ENCODE data around the gene KMT5C.

KMT5C gene

DNA sequence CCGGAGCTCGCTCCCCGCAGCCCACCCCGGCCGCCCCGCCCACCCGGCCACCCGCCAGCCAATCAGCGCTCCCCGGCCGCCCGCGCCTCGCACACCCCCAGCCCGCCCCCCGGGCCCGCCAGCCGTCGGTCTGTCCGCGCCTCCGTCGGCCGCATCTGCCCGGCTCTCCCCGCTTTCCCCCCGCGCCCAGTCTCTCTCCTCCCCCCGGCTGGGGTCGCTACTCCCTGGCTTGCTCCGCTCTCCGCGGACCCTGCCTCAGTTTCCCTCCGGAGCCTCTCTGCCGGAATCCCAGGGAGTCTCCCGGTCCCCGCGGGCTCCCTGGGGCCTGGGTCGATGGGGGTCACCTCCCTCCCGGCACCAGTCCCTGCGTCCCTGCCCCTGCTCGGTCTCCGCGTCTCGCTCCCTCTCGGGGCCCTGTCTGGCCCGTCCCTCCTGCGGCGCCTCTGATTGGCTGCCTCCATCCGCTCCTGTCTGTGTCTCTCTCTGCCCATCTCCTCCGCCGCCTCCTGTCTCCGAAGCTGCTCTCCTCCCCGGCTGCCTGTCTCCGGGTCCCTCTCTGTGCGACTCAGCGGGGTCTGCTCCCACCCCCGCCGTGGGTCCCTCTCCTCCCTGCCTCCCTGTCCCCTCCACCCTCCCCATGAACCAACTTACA is 30.1 kb downstream of the KMT5C start:
- peak; percentile 45 to 90 for DNase-seq

DNA sequence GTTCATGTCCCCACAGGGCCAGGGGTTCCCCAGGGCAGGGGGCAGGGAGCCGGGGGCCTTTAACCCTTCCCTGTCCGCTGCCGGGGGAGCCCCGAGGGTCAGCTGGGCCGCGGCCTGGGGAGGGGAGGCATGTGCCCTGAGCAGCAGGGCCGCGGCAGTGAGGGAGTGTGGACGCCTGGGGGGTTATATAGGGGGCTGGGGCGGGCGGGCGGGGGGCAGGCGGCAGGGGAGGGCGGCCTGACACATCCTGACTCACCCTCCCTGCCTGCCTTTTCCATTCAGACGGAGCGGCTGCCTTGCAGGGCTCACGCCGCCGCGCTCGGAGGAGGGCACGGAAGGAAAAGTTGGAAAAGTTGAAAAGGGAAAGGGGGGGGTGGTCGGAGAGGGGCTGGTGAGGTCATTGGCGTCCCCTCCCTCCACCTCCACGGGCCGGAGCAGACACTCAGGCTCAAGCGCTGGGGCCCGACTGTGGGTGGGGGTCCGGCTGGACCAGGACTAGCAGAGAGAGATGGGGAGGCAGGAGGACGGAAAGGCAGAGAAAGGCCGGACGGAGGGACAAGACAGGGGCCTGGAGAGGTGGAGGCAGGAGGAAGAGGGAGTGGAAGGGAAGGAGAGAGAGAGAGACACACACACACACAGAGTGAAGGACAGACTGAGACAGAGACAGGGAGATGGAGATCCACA is 30.8 kb downstream of the KMT5C start, which contains the start of gene IL11:
Gene IL11 (minus strand): TSS at position 159 of the 684 bp plus-strand sequence. CDS start 153 bp downstream, at position 6.
- no peak for DNase-seq

DNA sequence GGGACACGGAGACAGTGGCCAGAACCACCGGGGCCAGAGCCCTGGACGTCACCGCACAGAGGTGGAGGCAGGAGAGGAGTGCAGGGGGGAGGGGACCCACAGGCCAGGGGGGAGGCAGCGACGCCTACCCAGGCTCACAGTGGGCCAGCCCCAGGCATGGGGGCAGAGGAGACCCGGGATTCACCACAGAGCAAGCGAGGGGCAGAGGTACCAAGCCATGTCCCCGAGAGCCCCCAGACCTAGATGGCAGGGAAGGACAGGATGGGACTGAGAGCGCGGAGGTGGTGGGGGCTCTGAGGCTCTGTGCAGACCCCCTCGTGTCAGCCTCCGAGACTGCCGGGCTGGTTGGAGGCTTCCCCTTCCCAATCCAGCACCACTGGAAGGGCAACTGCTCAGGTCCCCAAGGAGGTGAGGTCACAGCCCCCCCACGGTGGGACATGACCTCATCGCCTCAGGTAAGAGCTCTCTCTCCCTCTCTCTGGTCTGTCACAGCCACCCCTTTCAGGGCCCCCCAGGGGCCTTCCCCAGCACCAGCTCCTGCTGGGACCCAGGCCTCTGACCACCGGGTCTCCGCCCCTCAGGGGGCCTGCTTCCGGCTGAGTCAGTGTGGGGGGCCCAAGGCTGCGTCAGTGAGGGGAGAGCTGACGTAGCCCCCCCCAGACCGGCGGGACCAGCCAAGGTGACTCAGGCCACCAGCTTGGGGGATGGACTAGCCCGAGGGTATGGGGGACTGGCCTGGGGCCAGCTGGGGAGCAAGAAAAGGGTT is 32.8 kb downstream of the KMT5C start:
- DNase-seq = no peak

DNA sequence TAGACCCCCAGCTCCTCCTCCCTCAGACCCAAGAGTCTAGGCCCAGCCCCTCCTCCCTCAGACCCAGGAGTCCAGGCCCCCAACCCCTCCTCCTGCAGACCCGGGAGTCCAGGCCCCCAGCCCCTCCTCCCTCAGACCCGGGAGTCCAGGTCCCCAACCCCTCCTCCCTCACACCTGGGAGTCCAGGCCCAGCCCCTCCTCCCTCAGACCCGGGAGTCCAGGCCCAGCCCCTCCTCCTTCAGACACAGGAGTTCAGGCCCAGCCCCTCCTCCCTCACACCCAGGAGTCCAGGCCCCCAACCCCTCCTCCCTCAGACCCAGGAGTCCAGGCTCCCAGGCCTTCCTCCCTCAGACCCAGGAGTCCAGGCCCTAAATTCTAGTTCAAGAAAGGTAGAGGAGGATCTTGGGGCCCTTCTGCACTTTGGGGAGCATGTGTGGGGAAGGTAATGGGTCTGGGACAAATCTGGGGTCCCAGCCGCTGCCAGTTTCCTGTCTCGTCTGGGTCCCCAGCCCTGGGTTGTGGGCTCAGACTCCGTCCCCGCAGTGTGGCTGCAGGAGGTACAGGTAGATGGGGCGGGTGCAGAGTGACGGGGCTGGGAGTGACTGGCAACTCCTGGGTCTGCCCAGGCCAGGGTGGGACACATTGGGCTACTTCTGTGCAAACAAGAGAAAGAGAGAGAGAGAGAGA is 33.8 kb downstream of the KMT5C start:
- no peak for DNase-seq

DNA sequence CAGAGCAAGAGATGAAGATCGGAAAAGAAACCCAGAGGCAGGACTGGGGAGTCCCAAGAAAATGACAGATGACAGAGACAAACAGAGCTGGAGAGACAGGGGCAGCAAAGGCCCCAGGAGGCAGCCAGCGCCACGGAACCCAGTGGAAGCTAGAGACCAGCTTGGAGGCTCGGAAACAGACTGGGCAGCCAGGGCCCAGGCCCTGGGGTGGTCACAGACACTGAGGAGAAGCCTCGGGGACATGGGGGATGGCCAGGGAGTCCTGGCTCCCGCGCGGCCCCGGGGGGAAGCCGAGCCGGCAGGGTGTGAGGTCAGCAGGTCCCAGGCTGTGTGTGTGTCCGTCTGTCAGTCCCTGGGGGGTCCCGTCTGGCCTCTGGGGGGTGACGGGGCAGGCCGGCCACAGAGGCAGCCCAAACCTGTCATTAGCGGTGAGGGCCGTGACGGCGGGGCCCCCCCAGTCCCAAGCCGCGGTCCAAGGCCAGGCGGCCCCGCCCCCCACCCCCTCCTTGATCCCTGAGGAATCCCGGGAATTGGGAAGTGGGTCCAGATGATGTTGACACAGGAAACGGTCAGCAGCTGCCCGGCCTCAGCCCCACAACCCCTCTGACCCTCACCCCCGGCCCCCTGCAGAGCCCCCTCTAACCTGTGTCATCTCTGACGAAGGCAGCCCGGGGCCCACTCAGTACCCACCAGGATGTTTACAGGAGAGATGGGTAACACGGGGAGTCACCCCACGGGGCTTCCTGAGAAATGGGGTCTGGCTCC is 34.5 kb downstream of the KMT5C start:
- peak in 1 of 2 experiments; percentile 37 for DNase-seq

DNA sequence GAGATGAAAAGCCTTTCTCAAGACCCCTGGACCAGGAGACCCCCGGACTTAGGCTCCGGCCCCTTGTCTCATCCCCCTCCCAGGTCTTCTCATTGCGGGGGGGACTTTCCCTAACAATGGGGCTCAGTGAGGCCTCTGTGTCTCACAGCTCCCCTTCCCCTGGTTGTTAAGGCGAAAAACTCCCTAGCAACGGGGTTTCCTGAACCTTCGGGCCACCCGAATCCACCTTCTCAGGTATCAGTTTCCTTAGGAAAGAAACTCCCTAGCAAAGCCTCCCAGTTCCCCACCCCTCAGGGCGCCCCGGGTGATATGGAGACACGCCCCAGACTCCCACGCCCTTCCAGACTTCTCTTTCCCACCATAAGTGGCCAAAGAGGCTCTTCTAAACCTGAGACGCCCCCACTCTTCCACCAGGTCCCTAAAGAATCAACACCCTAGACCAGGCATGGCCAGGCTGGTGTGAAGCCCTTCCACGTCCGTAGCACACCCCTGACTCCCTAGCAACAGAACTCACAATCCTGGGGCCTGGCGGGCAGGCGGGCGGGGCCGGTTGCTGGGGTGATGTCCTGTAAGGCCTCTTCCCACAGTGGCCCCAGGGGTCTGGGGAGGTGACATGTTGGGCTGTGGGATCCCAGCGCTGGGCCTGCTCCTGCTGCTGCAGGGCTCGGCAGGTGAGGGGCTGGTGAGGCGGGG is 36.7 kb downstream of the KMT5C start, which contains the start of gene TMEM190:
Gene TMEM190 (plus strand): TSS at position 586 of the 693 bp plus-strand sequence. CDS start 28 bp downstream, at position 614.
- peak in 1 of 2 experiments; percentile 61 for DNase-seq

DNA sequence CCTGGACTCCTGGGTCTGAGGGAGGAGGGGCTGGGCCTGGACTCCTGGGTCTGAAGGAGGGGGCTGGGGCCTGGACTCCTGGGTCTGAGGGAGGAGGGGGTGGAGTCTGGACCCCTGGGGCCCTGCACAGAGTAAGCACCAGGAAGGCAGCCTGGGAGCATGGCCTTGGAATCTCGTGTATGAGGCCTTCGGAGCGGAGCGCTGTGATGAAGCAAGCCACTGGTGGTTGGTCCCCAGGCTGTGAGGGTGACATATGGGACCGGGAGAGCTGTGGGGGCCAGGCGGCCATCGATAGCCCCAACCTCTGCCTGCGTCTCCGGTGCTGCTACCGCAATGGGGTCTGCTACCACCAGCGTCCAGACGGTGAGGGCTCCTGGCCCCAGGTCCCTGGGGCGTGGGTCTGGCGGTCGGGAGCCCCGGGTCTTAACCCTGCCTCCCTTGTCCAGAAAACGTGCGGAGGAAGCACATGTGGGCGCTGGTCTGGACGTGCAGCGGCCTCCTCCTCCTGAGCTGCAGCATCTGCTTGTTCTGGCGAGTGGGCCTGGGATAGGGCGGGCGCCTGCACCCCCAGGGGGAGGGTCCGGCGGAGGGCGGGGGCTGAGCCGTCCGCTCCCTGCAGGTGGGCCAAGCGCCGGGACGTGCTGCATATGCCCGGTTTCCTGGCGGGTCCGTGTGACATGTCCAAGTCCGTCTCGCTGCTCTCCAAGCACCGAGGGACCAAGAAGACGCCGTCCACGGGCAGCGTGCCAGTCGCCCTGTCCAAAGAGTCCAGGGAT is 37.9 kb downstream of the KMT5C start:
- DNase-seq = peak in 1 of 2 experiments; percentile 32

DNA sequence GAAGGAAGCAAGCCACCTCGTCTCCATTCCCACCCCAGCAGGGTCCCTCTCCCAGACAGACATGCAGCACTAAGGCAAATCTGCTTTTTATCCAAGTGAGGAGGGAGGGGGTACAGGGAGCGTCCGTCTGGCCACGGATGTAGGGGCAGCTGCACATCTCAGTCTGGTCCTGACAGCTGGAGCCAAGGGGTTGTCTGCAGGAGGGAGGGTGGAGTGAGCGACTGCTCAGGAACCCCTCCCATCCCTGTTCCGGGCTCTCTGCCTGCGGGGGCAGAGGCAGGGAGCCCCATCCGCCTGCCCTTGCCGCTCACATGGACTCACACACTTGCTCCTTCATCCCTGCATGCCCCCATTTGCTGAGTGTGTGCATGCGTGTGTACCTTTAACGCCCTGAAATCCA is 39.5 kb downstream of the KMT5C start:
- DNase-seq = no peak

DNA sequence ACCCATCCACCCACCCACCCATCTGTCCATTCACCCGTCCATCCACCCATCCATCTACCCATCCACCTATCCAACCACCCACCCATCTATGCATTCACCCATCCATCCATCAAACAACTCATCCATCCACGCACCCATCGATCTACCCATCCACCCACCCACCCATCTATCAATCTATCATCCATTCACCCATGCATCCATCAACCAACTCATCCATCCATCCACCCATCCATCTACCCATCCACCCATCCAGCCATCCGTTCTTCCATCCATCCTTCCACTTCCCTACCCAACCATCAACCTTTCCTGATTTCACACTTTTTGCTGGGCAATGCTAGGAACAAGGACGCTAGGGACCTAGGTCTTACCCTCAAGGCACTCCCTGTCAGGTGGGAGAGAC is 42.3 kb downstream of the KMT5C start:
- no peak for DNase-seq

DNA sequence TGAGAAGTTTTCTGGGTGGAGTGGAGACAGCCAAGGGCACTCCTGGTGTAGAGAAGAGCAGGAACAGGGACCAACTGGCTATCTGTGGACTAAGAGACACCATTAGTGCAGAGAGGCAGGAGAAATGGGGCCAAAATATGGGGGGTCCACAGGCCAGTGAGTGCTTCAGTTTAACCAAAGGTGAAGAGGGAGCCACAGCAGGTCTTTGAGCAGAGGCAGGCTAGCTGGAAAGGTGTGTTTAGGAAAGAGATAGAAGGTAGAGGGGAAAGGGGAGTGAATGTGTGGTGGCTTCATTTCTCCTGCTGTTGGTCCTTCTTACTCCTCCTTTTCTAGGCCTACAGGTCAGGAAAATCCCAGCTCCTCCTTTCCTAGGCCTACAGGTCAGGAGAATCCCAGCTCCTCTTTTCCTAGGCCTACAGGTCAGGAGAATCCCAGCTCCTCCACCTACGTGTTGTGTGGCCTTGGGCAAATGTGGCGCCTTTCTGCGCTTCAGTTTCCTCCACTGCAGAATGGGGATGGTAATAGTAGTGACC is 42.9 kb downstream of the KMT5C start:
- no peak for DNase-seq

DNA sequence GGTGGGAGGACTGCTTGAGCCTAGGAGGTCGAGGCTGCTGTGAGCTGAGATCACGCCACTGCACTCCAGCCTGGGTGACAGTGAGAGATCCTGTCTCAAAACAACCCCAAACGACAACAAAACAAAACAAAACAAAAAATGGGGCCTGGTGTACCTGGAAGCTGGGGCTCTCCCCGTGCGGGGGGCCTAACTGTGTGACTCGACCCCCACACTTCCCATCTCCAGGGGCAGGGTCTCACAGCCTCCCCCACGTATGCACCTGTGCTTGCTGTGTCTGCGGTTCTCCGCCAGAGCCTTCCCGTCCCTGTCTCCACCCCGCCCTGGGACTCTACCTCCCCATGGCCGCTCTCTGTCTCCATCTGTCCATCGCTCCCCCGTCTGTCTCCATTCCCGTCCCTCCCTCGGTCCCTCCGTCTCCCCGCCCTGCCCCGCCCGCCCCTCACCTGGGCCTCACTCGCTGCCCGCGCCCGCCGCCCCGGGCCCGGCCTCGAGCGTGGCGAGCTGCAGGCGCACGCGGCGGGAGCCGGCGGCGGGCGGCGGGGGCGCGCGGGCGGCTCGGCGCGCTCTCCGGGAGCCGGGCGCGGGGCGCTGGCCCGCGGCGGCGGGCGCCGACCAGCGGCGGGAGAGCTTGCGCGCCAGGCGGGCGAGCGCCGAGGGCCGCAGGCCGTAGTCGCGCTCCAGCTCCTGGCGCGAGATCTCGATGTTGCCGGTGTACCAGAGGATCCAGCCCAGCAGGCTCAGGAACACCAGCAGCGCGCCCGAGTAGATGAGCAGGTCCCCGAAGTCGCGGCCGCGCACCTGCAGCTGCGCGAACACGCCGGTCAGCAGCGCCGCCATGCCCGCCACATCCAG is 43.8 kb downstream of the KMT5C start:
- DNase-seq = peak in 1 of 2 experiments; percentile 85

DNA sequence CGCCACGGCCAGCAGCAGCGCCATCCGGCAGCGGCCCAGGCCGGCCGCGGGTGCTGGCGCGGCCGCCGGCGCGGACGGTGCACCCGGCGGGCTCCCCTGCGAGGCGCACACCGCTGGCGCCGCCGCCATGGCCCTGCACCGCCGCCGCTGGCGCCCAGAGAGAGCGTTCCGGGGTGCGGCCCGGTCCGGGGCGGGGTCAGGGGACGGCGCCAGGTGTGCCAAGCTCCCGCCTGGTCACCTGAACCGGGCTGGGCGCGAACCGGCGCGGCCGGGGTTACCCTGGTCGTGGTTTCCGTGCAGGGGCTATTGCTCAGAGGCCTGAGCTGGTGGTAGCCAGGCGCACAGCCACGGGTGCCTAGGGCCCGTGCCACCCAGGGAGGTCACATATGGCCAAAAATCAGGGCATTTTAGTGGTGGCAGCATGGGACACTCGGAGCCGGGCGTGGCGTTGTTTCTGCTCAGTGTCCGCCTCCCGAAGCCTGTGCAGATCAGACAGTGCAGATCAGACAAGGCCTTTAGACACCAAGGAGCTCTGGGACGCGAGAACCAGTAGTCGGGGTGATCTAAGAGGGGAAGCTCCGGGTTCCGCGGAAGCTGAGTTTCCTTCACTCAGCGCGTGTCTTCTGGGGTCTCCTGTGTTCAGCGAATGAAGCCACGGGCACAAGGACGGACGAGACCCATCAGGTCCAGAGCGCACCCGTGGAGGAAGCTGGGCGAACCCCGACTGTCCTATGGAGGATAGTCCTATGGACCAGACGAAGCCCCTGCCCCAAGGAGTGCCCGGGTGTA is 44.6 kb downstream of the KMT5C start, which contains the start of gene TMEM238:
Gene TMEM238 (minus strand): TSS at position 162 of the 789 bp plus-strand sequence. CDS start 33 bp downstream, at position 129.
- DNase-seq = peak in 1 of 2 experiments; percentile 64

DNA sequence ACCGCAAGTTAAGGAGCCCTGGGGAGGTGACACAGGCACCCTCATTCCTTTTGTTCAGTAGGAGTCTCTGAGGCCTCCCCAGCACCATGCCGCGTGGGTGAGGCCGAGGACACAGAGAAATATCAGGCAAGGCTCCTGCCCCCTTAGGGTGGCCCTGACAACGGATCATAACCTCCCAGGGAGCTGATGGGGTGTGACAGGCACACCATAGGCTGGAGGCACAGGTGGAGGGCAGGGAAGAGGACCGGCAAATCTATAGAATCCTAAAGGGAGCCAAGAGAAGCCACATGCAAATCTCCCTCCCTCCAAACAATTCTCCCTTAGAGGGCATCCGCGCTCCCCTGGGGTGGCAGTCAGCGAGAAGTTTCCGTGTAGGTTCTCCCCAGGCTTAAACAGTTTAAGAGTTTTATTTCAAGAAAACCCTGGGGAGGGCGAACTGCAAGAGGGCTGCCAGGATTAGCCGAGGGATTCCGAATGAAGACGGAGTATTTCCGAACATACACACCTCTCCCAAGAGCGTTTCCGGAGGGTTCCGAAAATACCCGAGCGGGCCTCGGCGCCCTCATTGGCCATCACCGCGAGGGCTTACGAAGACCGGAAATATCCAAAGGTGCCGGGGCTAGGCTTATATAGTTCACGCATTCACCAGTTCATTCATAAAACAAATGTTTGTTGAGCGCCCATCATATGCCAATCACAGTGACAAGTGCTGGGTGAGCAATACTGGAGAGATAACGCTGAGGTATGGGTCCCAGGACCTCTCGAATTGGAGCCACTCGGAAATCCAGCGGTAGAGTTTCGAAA is 45.4 kb downstream of the KMT5C start:
- DNase-seq = peak; percentile 97 to 98

DNA sequence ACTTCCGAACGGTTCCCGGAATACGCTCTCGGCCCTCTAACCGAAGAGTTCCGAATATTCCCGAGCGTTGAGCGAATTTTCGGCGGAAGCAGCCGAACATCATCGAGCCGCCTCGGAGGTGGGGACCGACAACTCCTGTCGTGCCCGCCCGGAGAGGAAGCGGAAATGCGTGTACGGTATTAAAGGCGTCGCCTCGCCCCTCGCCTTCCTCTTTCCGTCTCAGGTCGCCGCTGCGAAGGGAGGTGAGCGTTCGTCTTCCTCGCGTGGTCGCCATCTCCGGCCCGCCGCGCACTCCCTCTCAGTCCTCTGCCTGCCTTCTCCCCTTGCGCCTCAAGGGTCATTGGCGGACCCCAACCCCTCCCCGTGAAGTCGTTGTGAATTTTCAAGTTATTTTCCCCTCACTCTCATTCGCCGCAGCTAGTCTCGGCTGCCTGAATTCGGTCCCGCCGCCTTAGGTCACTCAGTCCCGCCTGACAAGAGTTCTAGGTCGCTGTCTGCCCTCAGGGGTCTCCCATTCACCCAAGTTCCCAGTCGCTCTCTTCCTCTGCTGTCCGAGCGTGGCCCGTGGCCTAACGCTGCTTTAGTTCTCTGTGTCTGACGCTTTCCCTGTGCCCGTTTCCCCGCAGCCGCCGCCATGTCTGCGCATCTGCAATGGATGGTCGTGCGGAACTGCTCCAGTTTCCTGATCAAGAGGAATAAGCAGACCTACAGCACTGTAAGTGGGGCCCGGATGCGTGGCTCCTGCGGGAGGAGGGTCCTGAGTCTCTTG is 46.2 kb downstream of the KMT5C start, which contains the start of gene RPL28:
Gene RPL28 (plus strand): TSS at position 209 of the 769 bp plus-strand sequence. CDS start 426 bp downstream, at position 635.
- peak; percentile 98 to 99 for DNase-seq

DNA sequence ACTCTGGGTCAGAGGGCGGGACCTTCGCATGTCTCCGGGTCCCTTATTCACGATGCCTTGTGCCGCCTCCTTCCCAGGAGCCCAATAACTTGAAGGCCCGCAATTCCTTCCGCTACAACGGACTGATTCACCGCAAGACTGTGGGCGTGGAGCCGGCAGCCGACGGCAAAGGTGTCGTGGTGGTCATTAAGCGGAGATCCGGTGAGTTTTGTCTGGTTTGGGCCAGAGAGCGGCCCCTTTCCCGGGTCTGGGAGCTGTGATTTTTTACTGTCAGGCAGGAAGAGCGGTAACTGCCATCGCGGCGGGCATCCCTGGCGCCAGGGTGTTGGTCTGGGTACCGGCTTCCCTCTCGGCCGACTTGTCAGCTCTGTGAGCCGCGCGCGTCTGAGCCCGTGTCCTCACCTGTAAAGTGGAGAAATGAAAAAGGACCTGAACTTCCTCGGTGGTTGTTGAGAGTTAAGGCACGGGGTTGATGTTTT is 46.9 kb downstream of the KMT5C start:
- no peak for DNase-seq
